Activated T-cell treated with anti-CD3 and anti-CD28 coated beads, Interleukin-2, amount 50 U/mL, for 24 hours (primary cell): ENCODE results near the gene HAL.

ENCODE experiments used
- DNase-seq: peaks from one replicate; pipeline ENCODE4 v3.0.0-alpha.2; 2020
- H3K27ac Mint-ChIP-seq: 2 replicates; pipeline ENCODE4 v1.8.0; 2020; ENCODE audit warnings: mild to moderate bottlenecking, mixed read lengths
- H3K27me3 Mint-ChIP-seq: 2 replicates; pipeline ENCODE4 v1.8.0; 2020; ENCODE audit warnings: mixed read lengths
- H3K36me3 Mint-ChIP-seq: 2 replicates; pipeline ENCODE4 v1.8.0; 2020; ENCODE audit warnings: low read depth, mixed read lengths
- H3K4me1 Mint-ChIP-seq: 2 replicates; pipeline ENCODE4 v1.8.0; 2020; ENCODE audit warnings: low read depth, mixed read lengths
- H3K4me3 Mint-ChIP-seq: 2 replicates; pipeline ENCODE4 v1.8.0; 2020; ENCODE audit warnings: mild to moderate bottlenecking, moderate library complexity, mixed read lengths
- H3K9me3 Mint-ChIP-seq: 2 replicates; pipeline ENCODE4 v1.8.0; 2020; ENCODE audit warnings: mixed read lengths

Gene HAL, protein sequence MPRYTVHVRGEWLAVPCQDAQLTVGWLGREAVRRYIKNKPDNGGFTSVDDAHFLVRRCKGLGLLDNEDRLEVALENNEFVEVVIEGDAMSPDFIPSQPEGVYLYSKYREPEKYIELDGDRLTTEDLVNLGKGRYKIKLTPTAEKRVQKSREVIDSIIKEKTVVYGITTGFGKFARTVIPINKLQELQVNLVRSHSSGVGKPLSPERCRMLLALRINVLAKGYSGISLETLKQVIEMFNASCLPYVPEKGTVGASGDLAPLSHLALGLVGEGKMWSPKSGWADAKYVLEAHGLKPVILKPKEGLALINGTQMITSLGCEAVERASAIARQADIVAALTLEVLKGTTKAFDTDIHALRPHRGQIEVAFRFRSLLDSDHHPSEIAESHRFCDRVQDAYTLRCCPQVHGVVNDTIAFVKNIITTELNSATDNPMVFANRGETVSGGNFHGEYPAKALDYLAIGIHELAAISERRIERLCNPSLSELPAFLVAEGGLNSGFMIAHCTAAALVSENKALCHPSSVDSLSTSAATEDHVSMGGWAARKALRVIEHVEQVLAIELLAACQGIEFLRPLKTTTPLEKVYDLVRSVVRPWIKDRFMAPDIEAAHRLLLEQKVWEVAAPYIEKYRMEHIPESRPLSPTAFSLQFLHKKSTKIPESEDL

GRCh38 chr12:95996034-95996658, at the start of gene HAL:
Gene HAL, minus strand, starts transcription at chr12:95996344. Its CDS starts 434 bp downstream, at chr12:95995910.
- no peak for DNase-seq
- Mint-ChIP-seq H3K4me3 (no peak within 1 kb of the TSS), H3K27ac (no peak within 1 kb of the TSS), H3K27me3 (no peaks in the 10 kb centered on the region), H3K9me3 (no peaks in the 10 kb centered on the region), H3K36me3 (peaks cover 16% of the 10 kb centered on the region), H3K4me1 (peaks cover 10% of the 10 kb centered on the region)

DNA sequence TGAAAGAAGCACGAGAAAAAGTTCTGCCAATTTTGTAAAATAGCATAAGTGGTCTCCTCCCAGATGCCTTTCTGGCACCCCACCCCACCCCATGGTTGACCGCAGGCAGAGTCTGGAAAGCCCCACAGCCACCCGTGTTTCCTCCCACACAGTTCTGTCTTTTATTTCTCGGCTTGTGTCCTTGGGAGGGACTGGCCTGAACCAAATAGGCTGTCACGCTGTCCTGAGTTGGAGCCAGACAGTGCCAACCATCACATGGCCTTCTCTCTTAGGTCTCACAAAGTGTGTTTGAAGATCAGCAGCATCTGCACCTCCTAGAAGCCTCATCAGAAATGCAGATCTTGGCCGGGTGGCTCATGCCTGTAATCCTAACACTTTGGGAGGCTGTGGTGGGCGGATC, 49.4 kb upstream of the HAL start:
- Mint-ChIP-seq H3K27me3 (no peaks in the 10 kb centered on the region), H3K4me1 (peaks cover 53% of the 10 kb centered on the region), H3K36me3 (no peaks in the 10 kb centered on the region), H3K4me3 (no peak overlapping the region), H3K9me3 (peaks cover 4% of the 10 kb centered on the region), H3K27ac (peak overlapping the region; percentile 94)
- DNase-seq, result no peak

- H3K4me1 Mint-ChIP-seq, result peaks cover 53% of the 10 kb centered on the region
- no peaks in the 10 kb centered on the region for H3K27me3 Mint-ChIP-seq
- DNase-seq, result no peak
- no peak overlapping the region for H3K4me3 Mint-ChIP-seq
- peak overlapping the region; percentile 55 for H3K27ac Mint-ChIP-seq
- no peaks in the 10 kb centered on the region for H3K36me3 Mint-ChIP-seq
- no peaks in the 10 kb centered on the region for H3K9me3 Mint-ChIP-seq
Measured at GRCh38 chr12:96044943-96045290, 48.8 kb upstream of the HAL start.

DNA sequence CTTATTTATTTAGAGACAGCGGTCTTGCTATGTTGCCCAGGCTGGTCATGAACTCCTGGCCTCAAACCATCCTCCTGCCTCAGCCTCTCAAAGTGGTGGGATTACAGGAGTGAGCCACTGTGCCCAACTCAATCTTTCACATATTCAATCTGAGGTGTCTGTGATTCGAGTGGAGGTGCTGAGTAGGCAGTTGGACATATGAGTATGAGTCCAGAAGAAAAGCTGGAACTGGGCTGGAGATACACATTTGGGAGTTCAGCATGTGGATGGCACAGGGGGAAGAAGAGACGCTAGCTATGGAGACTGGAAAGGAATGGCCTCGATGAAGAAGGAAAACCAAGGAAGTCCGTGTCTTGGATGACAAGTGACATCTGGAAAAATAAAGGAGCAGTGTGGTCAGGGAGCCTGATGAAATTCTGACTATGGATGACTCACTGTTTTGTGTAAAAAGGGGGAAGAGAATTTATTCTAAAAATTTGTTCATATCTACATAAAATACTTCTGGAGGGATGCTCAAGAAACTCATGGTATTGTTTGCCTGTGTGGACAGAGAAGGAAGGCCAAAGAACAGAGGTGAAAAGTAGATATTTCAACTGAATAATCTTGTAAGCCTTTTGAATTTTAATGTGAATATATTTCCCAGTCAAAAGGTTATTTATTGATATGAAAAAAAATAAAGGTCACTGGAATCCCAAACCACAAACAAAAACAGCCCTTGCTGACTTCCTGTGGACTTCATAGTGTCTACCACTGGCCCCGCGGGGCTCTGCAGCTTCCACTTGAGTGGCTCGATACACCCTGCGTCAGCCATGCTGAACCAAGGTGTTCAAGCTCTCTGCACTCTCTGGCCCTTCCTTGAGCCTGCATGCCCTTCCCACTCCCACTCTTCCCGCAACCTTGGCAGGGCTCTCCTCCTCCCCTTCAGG, 48.1 kb upstream of the HAL start:
- no peaks in the 10 kb centered on the region for H3K27me3 Mint-ChIP-seq
- no peak for DNase-seq
- no peak overlapping the region for H3K4me3 Mint-ChIP-seq
- peaks cover 50% of the 10 kb centered on the region for H3K4me1 Mint-ChIP-seq
- peak overlapping the region; percentile 55 for H3K27ac Mint-ChIP-seq
- H3K9me3 Mint-ChIP-seq, result no peaks in the 10 kb centered on the region
- H3K36me3 Mint-ChIP-seq, result no peaks in the 10 kb centered on the region

DNA sequence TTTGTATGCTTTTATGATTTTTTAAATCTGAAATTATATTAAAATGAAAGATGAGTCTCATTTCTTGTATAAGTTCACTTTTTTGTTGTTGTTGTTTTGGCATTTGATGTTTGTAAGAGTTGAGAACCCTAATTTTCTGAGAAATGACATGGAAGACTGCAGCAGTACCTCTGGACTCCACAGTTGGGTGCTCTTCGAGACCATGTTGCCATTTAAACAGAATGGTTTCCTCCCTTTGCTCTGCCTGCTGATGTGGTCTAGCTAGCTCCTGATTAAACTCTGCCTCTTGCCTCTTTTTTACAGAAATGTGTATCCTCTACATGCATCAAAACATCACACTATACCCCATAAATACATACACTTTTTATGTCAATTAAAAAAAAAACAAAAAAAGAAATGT, 45.0 kb upstream of the HAL start:
- H3K4me1 Mint-ChIP-seq, result peaks cover 22% of the 10 kb centered on the region
- H3K27ac Mint-ChIP-seq, result no peak overlapping the region
- no peak for DNase-seq

GRCh38 chr12:96040305-96041133, 44.4 kb upstream of the HAL start:
- Mint-ChIP-seq H3K27ac (no peak overlapping the region), H3K4me1 (peaks cover 16% of the 10 kb centered on the region), H3K27me3 (no peaks in the 10 kb centered on the region), H3K4me3 (no peak overlapping the region), H3K36me3 (no peaks in the 10 kb centered on the region), H3K9me3 (no peaks in the 10 kb centered on the region)
- DNase-seq, result no peak

More for the DNA sequence above, 45.0 kb upstream of the HAL start:
- Mint-ChIP-seq H3K4me3 (no peak overlapping the region), H3K9me3 (no peaks in the 10 kb centered on the region), H3K36me3 (no peaks in the 10 kb centered on the region), H3K27me3 (no peaks in the 10 kb centered on the region)

DNA sequence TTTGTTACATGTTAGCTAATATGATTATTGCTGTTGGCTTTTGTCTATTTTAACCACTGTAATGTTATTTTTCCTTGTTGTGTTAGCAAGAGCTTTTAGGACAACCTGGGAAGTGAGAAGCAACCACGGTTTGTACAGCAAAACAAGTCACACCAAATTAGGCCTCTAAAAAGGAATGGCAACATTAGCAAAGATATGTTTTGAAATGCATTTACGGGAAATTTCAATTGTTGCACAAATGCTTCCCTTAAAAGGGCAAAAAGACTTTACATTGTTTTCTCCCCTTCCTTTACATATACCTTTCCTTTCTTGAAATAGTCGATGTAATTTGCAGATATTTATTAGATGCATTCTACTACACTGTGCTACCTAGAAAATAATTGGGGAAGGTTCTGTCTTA, 43.4 kb upstream of the HAL start:
- Mint-ChIP-seq H3K27me3 (no peaks in the 10 kb centered on the region), H3K36me3 (no peaks in the 10 kb centered on the region), H3K27ac (no peak overlapping the region), H3K9me3 (no peaks in the 10 kb centered on the region), H3K4me1 (peaks cover 8% of the 10 kb centered on the region), H3K4me3 (no peak overlapping the region)
- DNase-seq, result no peak

DNA sequence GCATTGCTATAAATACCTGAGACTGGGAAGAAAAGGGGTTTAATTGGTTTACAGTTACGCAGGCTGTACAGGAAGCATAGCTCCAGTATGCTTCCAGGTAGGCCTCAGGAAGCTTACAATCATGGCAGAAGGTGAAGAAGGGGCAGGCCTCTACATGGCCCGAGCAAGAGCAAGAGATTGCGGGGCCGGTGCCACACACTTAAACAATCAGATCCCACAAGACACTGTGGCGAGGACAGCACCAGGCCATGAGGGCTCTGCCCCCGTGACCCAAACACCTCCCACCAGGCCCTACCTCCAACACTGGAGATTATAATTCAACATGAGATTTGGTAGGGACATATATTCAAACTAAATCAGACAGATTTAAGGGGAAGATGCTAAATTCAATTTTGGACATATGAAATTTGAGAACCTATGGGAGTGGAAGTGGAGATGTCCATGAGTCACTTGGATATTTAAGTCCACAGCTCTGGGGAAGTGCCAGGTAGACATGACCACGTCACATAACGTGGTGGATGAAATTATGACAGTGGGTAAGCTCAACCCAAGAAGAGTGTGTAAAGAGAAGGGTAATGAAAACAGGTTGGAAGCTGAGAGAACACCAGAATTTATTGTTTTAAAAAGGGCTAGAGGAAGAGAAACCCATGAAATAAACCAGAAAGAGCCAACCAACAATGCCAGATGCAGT, 40.8 kb upstream of the HAL start:
- Mint-ChIP-seq H3K27me3 (no peaks in the 10 kb centered on the region), H3K27ac (no peak overlapping the region), H3K9me3 (no peaks in the 10 kb centered on the region), H3K4me1 (peaks cover 15% of the 10 kb centered on the region), H3K4me3 (no peak overlapping the region), H3K36me3 (peaks cover 3% of the 10 kb centered on the region)
- no peak for DNase-seq

DNA sequence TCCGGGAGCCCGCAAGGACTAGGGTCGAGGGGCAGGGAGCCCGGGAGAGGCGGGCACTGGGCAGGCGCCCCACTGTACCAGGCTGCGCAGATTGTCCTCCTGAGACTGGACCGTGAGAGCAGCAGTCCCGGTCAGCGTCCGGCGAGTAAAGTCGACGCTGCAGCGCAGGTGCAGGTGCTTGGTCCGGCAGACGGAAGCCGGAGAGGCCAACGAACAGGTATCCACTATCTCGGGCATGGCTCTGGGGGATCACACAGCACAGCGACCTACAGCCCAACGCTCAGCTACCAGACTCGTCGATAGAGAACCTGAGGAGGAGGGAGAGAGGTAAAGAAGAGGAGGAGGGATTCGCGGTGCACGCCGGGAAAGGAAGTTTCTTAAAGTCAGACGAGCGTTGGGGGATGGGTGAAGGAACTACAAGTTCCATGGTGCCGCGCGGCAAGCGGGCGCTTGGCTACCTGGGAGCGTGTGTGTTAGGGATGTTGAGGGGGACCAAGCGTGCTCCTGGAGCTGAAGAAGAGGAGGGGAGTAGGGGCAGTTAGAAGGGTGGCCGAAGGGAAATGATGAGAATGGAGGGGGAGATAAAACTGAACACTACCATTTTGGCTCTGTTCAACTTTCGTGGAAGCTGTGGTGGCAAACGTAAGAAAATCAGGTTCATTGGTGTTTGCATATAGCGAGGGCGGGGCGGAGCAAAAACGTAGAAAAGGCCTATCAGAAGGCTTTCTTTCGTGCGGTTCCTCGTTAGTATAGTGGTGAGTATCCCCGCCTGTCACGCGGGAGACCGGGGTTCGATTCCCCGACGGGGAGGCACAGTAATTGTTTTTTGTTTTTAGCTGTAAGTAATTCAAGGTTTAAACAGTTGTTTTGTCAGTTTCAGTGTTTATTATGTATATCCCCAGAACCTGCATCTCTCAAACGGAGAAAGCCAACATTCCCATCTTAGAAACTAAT, 39.4 kb upstream of the HAL start, which contains the start of gene LTA4H:
Gene LTA4H (minus strand): TSS at position 305 of the 954 bp plus-strand sequence. CDS start 68 bp downstream, at position 237.
- Mint-ChIP-seq H3K4me1 (peaks cover 21% of the 10 kb centered on the region), H3K9me3 (no peaks in the 10 kb centered on the region), H3K36me3 (peaks cover 3% of the 10 kb centered on the region), H3K27ac (no peak within 1 kb of the TSS), H3K27me3 (no peaks in the 10 kb centered on the region), H3K4me3 (no peak within 1 kb of the TSS)
- peak; percentile 97 for DNase-seq

DNA sequence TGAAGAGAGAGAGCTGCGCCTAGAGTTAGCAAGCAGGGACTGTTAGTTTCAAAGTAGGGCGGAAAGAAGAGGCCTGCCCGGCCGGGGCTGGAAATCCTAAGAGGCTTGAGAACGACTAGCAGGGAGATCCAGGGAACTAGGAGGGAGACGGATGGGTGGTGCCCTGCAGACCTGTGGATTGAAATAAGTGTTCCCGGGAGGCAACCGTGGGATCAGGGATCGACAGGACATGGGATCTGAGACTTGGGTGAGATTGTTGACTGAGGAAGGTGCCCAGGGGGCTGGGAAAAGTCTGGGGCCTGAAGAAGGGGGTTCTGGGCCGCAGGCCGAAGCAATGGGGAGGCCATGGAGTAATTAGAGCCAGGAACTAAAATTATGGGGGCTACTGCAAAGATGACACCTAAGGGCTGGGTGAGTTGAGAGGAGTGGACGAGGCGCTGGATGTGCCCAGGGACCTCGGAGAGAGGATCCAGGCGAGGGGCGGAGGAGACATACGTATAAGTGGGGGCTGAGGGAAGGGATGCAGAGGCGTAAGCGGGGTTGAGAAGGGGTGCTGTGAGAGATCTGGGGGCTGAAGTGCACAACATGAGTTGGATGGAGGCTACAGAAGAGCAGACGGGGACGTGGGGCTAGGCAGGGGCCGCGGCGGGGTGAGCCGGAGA, 38.6 kb upstream of the HAL start:
- H3K4me3 Mint-ChIP-seq, result no peak overlapping the region
- DNase-seq, result peak; percentile 41
- H3K4me1 Mint-ChIP-seq, result peaks cover 29% of the 10 kb centered on the region
- no peak overlapping the region for H3K27ac Mint-ChIP-seq
- peaks cover 3% of the 10 kb centered on the region for H3K36me3 Mint-ChIP-seq
- no peaks in the 10 kb centered on the region for H3K27me3 Mint-ChIP-seq
- H3K9me3 Mint-ChIP-seq, result no peaks in the 10 kb centered on the region

- DNase-seq, result no peak
- peaks cover 3% of the 10 kb centered on the region for H3K36me3 Mint-ChIP-seq
- no peak overlapping the region for H3K27ac Mint-ChIP-seq
Measured at GRCh38 chr12:96033549-96034389, 37.6 kb upstream of the HAL start.

More at GRCh38 chr12:96033549-96034389, 37.6 kb upstream of the HAL start:
- H3K4me3 Mint-ChIP-seq, result no peak overlapping the region
- no peaks in the 10 kb centered on the region for H3K9me3 Mint-ChIP-seq
- no peaks in the 10 kb centered on the region for H3K27me3 Mint-ChIP-seq
- H3K4me1 Mint-ChIP-seq, result peaks cover 35% of the 10 kb centered on the region
